ENCODE measurements around the gene LARGE1. TPM values are rescaled to one million over a fixed set of nuclear protein-coding genes. Genes with fewer than 3 reads are reported as not detected.

LARGE1 gene
- total RNA-seq, 1 donor from 2014 or later = 27.4 TPM

GRCh38 chr22:33774781-33775180 lies 145.5 kb downstream of the LARGE1 start:
- DNase-seq = no peak
- intact Hi-C loops (cut with DNase I) = no loop called here
- no peak for TF ChIP-seq CTCF (IDR thresholded peaks at IDR 0.05)
- H3K9me3 ChIP-seq = no peaks in the 10 kb centered on the region
- no peak overlapping the region for H3K27ac ChIP-seq
- no peak for ATAC-seq
- H3K4me1 ChIP-seq = no peaks in the 10 kb centered on the region
- no peaks in the 10 kb centered on the region for H3K27me3 ChIP-seq (ENCODE audit: low read depth)
- H3K4me3 ChIP-seq = no peak overlapping the region
- no peaks in the 10 kb centered on the region for H3K36me3 ChIP-seq

GRCh38 chr22:33772745-33773144 lies 147.5 kb downstream of the LARGE1 start:
- H3K4me1 ChIP-seq = no peaks in the 10 kb centered on the region
- H3K9me3 ChIP-seq = no peaks in the 10 kb centered on the region
- H3K27me3 ChIP-seq (ENCODE audit: low read depth) = no peaks in the 10 kb centered on the region
- DNase-seq = no peak
- H3K36me3 ChIP-seq = no peaks in the 10 kb centered on the region
- no peak for TF ChIP-seq CTCF (IDR thresholded peaks at IDR 0.05)
- H3K27ac ChIP-seq = no peak overlapping the region
- H3K4me3 ChIP-seq = no peak overlapping the region
- intact Hi-C loops (cut with DNase I) = no loop called here
- no peak for ATAC-seq

GRCh38 chr22:33771136-33771535 lies 149.1 kb downstream of the LARGE1 start:
- Histone ChIP-seq H3K9me3 (no peaks in the 10 kb centered on the region), H3K4me3 (no peak overlapping the region), H3K27ac (no peak overlapping the region), H3K27me3 (ENCODE audit: low read depth) (no peaks in the 10 kb centered on the region), H3K4me1 (no peaks in the 10 kb centered on the region), H3K36me3 (no peaks in the 10 kb centered on the region)
- DNase-seq (no peak), ATAC-seq (no peak)
- intact Hi-C loops (cut with DNase I) = no loop called here
- TF ChIP-seq CTCF (IDR thresholded peaks at IDR 0.05) = no peak

GRCh38 chr22:33770723-33771122 lies 149.6 kb downstream of the LARGE1 start:
- Histone ChIP-seq H3K4me1 (no peaks in the 10 kb centered on the region), H3K27ac (no peak overlapping the region), H3K4me3 (no peak overlapping the region), H3K9me3 (no peaks in the 10 kb centered on the region), H3K27me3 (ENCODE audit: low read depth) (no peaks in the 10 kb centered on the region), H3K36me3 (no peaks in the 10 kb centered on the region)
- DNase-seq (no peak), ATAC-seq (no peak)
- no peak for TF ChIP-seq CTCF (IDR thresholded peaks at IDR 0.05)
- intact Hi-C loops (cut with DNase I) = no loop called here

GRCh38 chr22:33766091-33766490 lies 154.2 kb downstream of the LARGE1 start:
- H3K4me3 ChIP-seq = no peak overlapping the region
- intact Hi-C loops (cut with DNase I) = no loop called here
- H3K27me3 ChIP-seq (ENCODE audit: low read depth) = no peaks in the 10 kb centered on the region
- H3K4me1 ChIP-seq = no peaks in the 10 kb centered on the region
- no peaks in the 10 kb centered on the region for H3K9me3 ChIP-seq
- no peaks in the 10 kb centered on the region for H3K36me3 ChIP-seq
- H3K27ac ChIP-seq = no peak overlapping the region
- DNase-seq (no peak), ATAC-seq (no peak)
- no peak for TF ChIP-seq CTCF (IDR thresholded peaks at IDR 0.05)

GRCh38 chr22:33758961-33759360 lies 161.3 kb downstream of the LARGE1 start:
- ATAC-seq = no peak
- Histone ChIP-seq H3K4me3 (no peak overlapping the region), H3K4me1 (no peaks in the 10 kb centered on the region), H3K9me3 (no peaks in the 10 kb centered on the region), H3K36me3 (no peaks in the 10 kb centered on the region), H3K27ac (no peak overlapping the region), H3K27me3 (ENCODE audit: low read depth) (no peaks in the 10 kb centered on the region)
- DNase-seq = no peak
- intact Hi-C loops (cut with DNase I) = no loop called here
- TF ChIP-seq CTCF (IDR thresholded peaks at IDR 0.05) = no peak

Data from lower lobe of right lung (tissue), 2 donors.